Thymus (tissue), 14 donors: ENCODE measurements around the gene CAV2. TPM values are rescaled to one million over a fixed set of nuclear protein-coding genes. Genes with fewer than 3 reads are reported as not detected.

Experiments used
- DNase-seq, 9 donors: peaks; one replicate each; pipeline ENCODE4 v3.0.0-alpha.2; 2013; ENCODE audit warnings: low spot score in 9 of 9, low read depth in 6 of 9, missing footprints in 1 of 9
- H3K27ac ChIP-seq, 2 donors: one replicate each; pipeline ENCODE4 v1.5.1; 2013; ENCODE audit warnings: control low read depth in 1 of 2, low read depth in 1 of 2, low read length in 1 of 2, mild to moderate bottlenecking in 1 of 2, moderate library complexity in 1 of 2
- H3K27me3 ChIP-seq, 2 donors: one replicate each; pipeline ENCODE4 v1.5.1; 2013; ENCODE audit warnings: low read length in 1 of 2; ENCODE audit not compliant: control insufficient read depth in 2 of 2, insufficient read depth in 1 of 2
- H3K36me3 ChIP-seq, 2 donors: one replicate each; pipeline ENCODE4 v1.5.1; 2013; ENCODE audit warnings: low read length in 1 of 2, mild to moderate bottlenecking in 1 of 2, moderate library complexity in 1 of 2; ENCODE audit not compliant: control insufficient read depth in 2 of 2, insufficient read depth in 2 of 2
- H3K4me1 ChIP-seq, 2 donors: one replicate each; pipeline ENCODE4 v1.5.1; 2013; ENCODE audit warnings: low read length in 2 of 2; ENCODE audit not compliant: control insufficient read depth in 2 of 2, insufficient read depth in 2 of 2
- H3K4me3 ChIP-seq, 2 donors: one replicate each; pipeline ENCODE4 v1.5.1; 2013; ENCODE audit warnings: low read length in 2 of 2, control low read depth in 1 of 2, mild to moderate bottlenecking in 1 of 2
- H3K9me3 ChIP-seq, 2 donors: one replicate each; pipeline ENCODE4 v1.5.1; 2013; ENCODE audit warnings: low read length in 1 of 2, mild to moderate bottlenecking in 1 of 2; ENCODE audit not compliant: control insufficient read depth in 2 of 2, insufficient read depth in 1 of 2
- WGBS: extraction: QIAGEN DNeasy Blood & Tissue Kit; methylation state at CpG from one replicate; pipeline ENCODE4 v1.1.7; 2013; 5-methylcytosine and 5-hydroxymethylcytosine counted together
- long read RNA-seq, 10 donors: transcript quantifications; one replicate each; lab custom pipeline, GENCODE V29; 2026
- polyA plus RNA-seq: library from polyadenylated mRNA; stranded (reverse); fragments of 200-250 nt; gene quantifications from one replicate; pipeline ENCODE4 v1.2.3, GENCODE V29; 2013
- total RNA-seq: library from RNA; stranded (reverse); fragments of 120-200 nt; gene quantifications from one replicate; pipeline ENCODE4 v1.2.4, GENCODE V29; 2013
- donor health status: healthy.

CAV2 gene, protein sequence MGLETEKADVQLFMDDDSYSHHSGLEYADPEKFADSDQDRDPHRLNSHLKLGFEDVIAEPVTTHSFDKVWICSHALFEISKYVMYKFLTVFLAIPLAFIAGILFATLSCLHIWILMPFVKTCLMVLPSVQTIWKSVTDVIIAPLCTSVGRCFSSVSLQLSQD
- total RNA-seq (6.0 TPM), polyA plus RNA-seq (29.7 TPM)
- long read RNA-seq, donor 1, partial matches to known transcripts = 0 of 1 reads
- long read RNA-seq, donor 1, other reads (novel, unspliced or antisense) = 0 of 1 reads
- long read RNA-seq, donor 2 = 0 reads
- long read RNA-seq, donor 3, transcript CAV2-201 (3 exons, 3,301 nt) = major isoform, 8 of 10 reads
- long read RNA-seq, donor 3, partial matches to known transcripts = 0 of 10 reads
- long read RNA-seq, donor 3, other reads (novel, unspliced or antisense) = 0 of 10 reads
- long read RNA-seq, donor 4, partial matches to known transcripts = 0 of 3 reads
- long read RNA-seq, donor 4, other reads (novel, unspliced or antisense) = 0 of 3 reads
- long read RNA-seq, donor 5, transcript CAV2-201 (3 exons, 3,301 nt) = major isoform, 7 of 11 reads
- long read RNA-seq, donor 5, partial matches to known transcripts = 0 of 11 reads
- long read RNA-seq, donor 5, other reads (novel, unspliced or antisense) = 0 of 11 reads
- long read RNA-seq, donor 6, partial matches to known transcripts = 0 of 5 reads
- long read RNA-seq, donor 6, other reads (novel, unspliced or antisense) = 0 of 5 reads
- long read RNA-seq, donor 7, transcript CAV2-201 (3 exons, 3,301 nt) = major isoform, 11 of 11 reads
- long read RNA-seq, donor 7, partial matches to known transcripts = 0 of 11 reads
- long read RNA-seq, donor 7, other reads (novel, unspliced or antisense) = 0 of 11 reads
- long read RNA-seq, donor 8, transcript CAV2-201 (3 exons, 3,301 nt) = major isoform, 6 of 6 reads
- long read RNA-seq, donor 8, partial matches to known transcripts = 0 of 6 reads
- long read RNA-seq, donor 8, other reads (novel, unspliced or antisense) = 0 of 6 reads
- long read RNA-seq, donor 9, partial matches to known transcripts = 0 of 2 reads
- long read RNA-seq, donor 9, other reads (novel, unspliced or antisense) = 0 of 2 reads
- long read RNA-seq, donor 10, partial matches to known transcripts = 0 of 4 reads
- long read RNA-seq, donor 10, other reads (novel, unspliced or antisense) = 0 of 4 reads

DNA sequence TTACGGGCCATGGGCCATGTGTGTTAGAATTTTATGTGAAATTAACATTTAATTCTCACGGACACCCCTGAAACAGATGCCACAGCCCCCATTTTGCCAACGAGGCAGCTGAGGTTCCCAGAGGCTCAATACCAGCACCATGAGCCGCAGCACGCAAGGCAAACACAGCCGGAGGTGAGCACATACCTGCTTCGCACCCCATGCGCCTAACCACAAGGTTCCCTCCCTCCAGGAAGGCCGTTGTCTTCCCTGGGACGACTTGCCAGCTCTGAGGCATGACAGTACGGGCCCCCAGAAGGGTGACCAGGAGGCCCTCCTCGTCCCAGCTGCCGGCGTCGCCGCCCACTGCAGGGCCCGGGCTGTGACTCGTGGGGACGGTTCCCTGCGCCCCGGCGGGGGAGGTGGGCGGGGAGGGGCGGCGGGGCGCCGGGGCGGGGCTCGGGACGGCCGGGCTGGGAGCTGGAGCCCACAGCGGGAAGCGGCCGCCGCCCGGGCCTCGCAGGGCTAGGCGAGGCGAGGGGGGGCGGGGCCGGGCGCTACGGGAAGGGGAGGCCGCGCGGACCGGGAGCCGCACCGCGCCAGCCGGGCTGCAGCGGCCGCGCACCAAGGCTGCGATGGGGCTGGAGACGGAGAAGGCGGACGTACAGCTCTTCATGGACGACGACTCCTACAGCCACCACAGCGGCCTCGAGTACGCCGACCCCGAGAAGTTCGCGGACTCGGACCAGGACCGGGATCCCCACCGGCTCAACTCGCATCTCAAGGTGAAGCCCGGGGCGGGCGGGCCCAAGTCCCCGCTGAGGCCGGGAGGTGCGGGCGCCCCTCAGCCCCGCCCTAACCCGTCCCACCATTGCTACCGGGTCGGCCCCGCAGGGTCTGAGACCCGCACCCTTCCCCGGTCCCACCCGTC is at the start of gene CAV2:
Gene CAV2, plus strand, starts transcription at position 571 of the 910 bp plus-strand sequence. Its CDS starts 44 bp downstream, at position 615.
- H3K27ac ChIP-seq = peak within 1 kb of the TSS; percentile 24 to 67
- WGBS = 5% methylated on average over 86 of the region's 86 CpGs
- peak in 1 of 9 donors; percentile 13 for DNase-seq
- peaks cover 16 to 54% of the 10 kb centered on the region in 2 donors for H3K27me3 ChIP-seq
- H3K4me3 ChIP-seq = peak within 1 kb of the TSS; percentile 26 to 37
- peaks cover 0 to 14% of the 10 kb centered on the region in 2 donors for H3K4me1 ChIP-seq
- H3K9me3 ChIP-seq = no peaks in the 10 kb centered on the region
- H3K36me3 ChIP-seq = no peaks in the 10 kb centered on the region

- DNase-seq = no peak
- Histone ChIP-seq H3K27ac (no peak overlapping the region), H3K36me3 (no peaks in the 10 kb centered on the region), H3K9me3 (no peaks in the 10 kb centered on the region), H3K27me3 (no peaks in the 10 kb centered on the region), H3K4me1 (no peaks in the 10 kb centered on the region), H3K4me3 (no peak overlapping the region)
- 83% methylated on average over 4 of the region's 4 CpGs for WGBS
Observed at GRCh38 chr7:116449950-116450349, 49.6 kb upstream of the CAV2 start.

- H3K36me3 ChIP-seq = no peaks in the 10 kb centered on the region
- H3K27ac ChIP-seq = no peak overlapping the region
- H3K9me3 ChIP-seq = no peaks in the 10 kb centered on the region
- WGBS = 97% methylated on average over 2 of the region's 2 CpGs
- no peaks in the 10 kb centered on the region for H3K4me1 ChIP-seq
- no peaks in the 10 kb centered on the region for H3K27me3 ChIP-seq
- H3K4me3 ChIP-seq = no peak overlapping the region
- no peak for DNase-seq
Observed at GRCh38 chr7:116451957-116452729, 47.4 kb upstream of the CAV2 start.

GRCh38 chr7:116454377-116454776 is 45.2 kb upstream of the CAV2 start:
- no peaks in the 10 kb centered on the region for H3K4me1 ChIP-seq
- H3K9me3 ChIP-seq = no peaks in the 10 kb centered on the region
- no peaks in the 10 kb centered on the region for H3K27me3 ChIP-seq
- H3K27ac ChIP-seq = no peak overlapping the region
- no peak for DNase-seq
- WGBS = 96% methylated on average over 2 of the region's 2 CpGs
- H3K4me3 ChIP-seq = no peak overlapping the region
- no peaks in the 10 kb centered on the region for H3K36me3 ChIP-seq

DNA sequence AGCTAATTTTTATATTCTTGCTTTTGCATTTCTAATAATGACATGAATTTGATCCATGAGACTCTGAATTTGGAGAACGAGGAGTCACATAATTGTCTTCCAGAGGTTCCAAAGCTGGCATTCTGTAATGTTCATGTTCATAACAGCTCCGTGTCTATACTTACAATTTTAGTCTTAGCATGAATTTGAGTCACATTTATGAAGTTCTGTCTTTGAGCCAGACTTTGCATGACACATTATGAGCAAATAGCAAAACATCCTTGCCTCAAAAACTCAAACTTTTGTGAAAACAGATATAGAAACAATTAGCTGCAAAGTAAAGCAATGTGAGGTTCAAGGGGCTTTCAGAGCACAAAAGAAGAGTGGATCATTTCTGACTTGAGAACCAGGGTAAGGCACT is 44.5 kb upstream of the CAV2 start:
- Histone ChIP-seq H3K36me3 (no peaks in the 10 kb centered on the region), H3K9me3 (no peaks in the 10 kb centered on the region), H3K4me3 (no peak overlapping the region), H3K27ac (no peak overlapping the region), H3K4me1 (no peaks in the 10 kb centered on the region), H3K27me3 (no peaks in the 10 kb centered on the region)
- no peak for DNase-seq
- 95% methylated on average over 2 of the region's 2 CpGs for WGBS

- WGBS = 97% methylated on average over 1 of the region's 1 CpG
- no peak overlapping the region for H3K27ac ChIP-seq
- H3K27me3 ChIP-seq = no peaks in the 10 kb centered on the region
Observed at GRCh38 chr7:116455499-116455898, 44.0 kb upstream of the CAV2 start.

DNA sequence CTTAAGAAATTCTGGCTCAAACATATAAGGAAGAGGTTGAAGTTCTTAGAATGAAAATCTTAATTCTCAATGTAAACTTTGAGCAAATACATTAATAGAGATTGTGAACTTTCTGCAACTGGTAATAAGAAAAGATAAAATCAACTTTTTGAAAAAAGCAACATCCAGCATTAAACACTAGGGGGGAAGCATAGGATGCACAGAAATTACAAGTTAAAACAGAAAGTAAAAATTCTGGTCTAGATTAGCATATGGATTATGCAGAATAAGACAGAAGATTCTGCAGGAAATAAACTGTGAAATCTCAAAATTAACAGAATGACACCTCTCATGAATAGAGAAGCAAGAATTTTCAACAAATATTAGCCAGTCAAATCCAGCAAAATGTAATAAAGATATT is 38.0 kb upstream of the CAV2 start:
- no peak overlapping the region for H3K4me3 ChIP-seq
- H3K9me3 ChIP-seq = no peaks in the 10 kb centered on the region
- no peaks in the 10 kb centered on the region for H3K4me1 ChIP-seq
- no peaks in the 10 kb centered on the region for H3K36me3 ChIP-seq
- H3K27ac ChIP-seq = no peak overlapping the region
- no peak for DNase-seq
- H3K27me3 ChIP-seq = no peaks in the 10 kb centered on the region

More at GRCh38 chr7:116455499-116455898, 44.0 kb upstream of the CAV2 start:
- no peak overlapping the region for H3K4me3 ChIP-seq
- no peaks in the 10 kb centered on the region for H3K36me3 ChIP-seq
- no peaks in the 10 kb centered on the region for H3K9me3 ChIP-seq
- no peak for DNase-seq
- no peaks in the 10 kb centered on the region for H3K4me1 ChIP-seq

GRCh38 chr7:116463956-116464355 is 35.6 kb upstream of the CAV2 start:
- Histone ChIP-seq H3K4me1 (no peaks in the 10 kb centered on the region), H3K36me3 (no peaks in the 10 kb centered on the region), H3K27ac (no peak overlapping the region), H3K27me3 (no peaks in the 10 kb centered on the region), H3K9me3 (no peaks in the 10 kb centered on the region), H3K4me3 (no peak overlapping the region)
- 92% methylated on average over 4 of the region's 4 CpGs for WGBS
- no peak for DNase-seq
